IgD-negative memory B cell (primary cell): ENCODE results near the gene AKR1D1. TPM values are rescaled to one million over a fixed set of nuclear protein-coding genes. Genes with fewer than 3 reads are reported as not detected.

ENCODE experiments used
- H3K27ac Mint-ChIP-seq, 3 donors: one replicate each; pipeline ENCODE4 v1.8.0; 2020 to 2022; ENCODE audit warnings: mild to moderate bottlenecking in 3 of 3, mixed read lengths in 3 of 3, moderate library complexity in 1 of 3
- H3K27me3 Mint-ChIP-seq: one replicate; pipeline ENCODE4 v1.8.0; 2021; ENCODE audit warnings: mixed read lengths
- H3K36me3 Mint-ChIP-seq: one replicate; pipeline ENCODE4 v1.8.0; 2020; ENCODE audit warnings: mild to moderate bottlenecking, mixed read lengths
- H3K4me1 Mint-ChIP-seq, 3 donors: one replicate each; pipeline ENCODE4 v1.8.0; 2020 to 2022; ENCODE audit warnings: mixed read lengths in 3 of 3, mild to moderate bottlenecking in 1 of 3
- H3K4me3 Mint-ChIP-seq, 4 donors: one replicate each; pipeline ENCODE4 v1.8.0; 2020 to 2022; ENCODE audit warnings: mild to moderate bottlenecking in 4 of 4, mixed read lengths in 4 of 4, moderate library complexity in 3 of 4
- H3K9me3 Mint-ChIP-seq, 3 donors: one replicate each; pipeline ENCODE4 v1.8.0; 2020 to 2021; ENCODE audit warnings: mixed read lengths in 3 of 3, mild to moderate bottlenecking in 1 of 3
- polyA plus RNA-seq: library from polyadenylated mRNA; unstranded; fragments of 300-500 nt; fragmentation: Illumina TruSeq; gene quantifications from one replicate; pipeline ENCODE4 v1.2.3, GENCODE V29; 2021

AKR1D1 gene
- polyA plus RNA-seq, 1 donor from 2014 or later: not detected

GRCh38 chr7:138158739-138159528 lies 82.7 kb downstream of the AKR1D1 start:
- Mint-ChIP-seq H3K4me3 (no peak overlapping the region), H3K27me3 (peaks cover 2% of the 10 kb centered on the region), H3K36me3 (no peaks in the 10 kb centered on the region), H3K27ac (no peak overlapping the region), H3K9me3 (peaks cover 0 to under 1% (median under 1%) of the 10 kb centered on the region in 3 donors), H3K4me1 (no peaks in the 10 kb centered on the region)

GRCh38 chr7:138161600-138162081 lies 85.4 kb downstream of the AKR1D1 start:
- H3K4me3 Mint-ChIP-seq: no peak overlapping the region
- peaks cover 2% of the 10 kb centered on the region for H3K27me3 Mint-ChIP-seq
- no peak overlapping the region for H3K27ac Mint-ChIP-seq
- no peaks in the 10 kb centered on the region for H3K4me1 Mint-ChIP-seq
- H3K9me3 Mint-ChIP-seq: peaks cover 3 to 13% (median 11%) of the 10 kb centered on the region in 3 donors
- no peaks in the 10 kb centered on the region for H3K36me3 Mint-ChIP-seq

- Mint-ChIP-seq H3K4me1 (no peaks in the 10 kb centered on the region), H3K36me3 (no peaks in the 10 kb centered on the region), H3K27ac (no peak overlapping the region), H3K27me3 (no peaks in the 10 kb centered on the region), H3K4me3 (no peak overlapping the region), H3K9me3 (peaks cover 3 to 13% (median 11%) of the 10 kb centered on the region in 3 donors)
Measured at GRCh38 chr7:138162236-138162635, 86.0 kb downstream of the AKR1D1 start.

- Mint-ChIP-seq H3K27ac (no peak overlapping the region), H3K36me3 (no peaks in the 10 kb centered on the region), H3K9me3 (peaks cover 3 to 13% (median 11%) of the 10 kb centered on the region in 3 donors), H3K27me3 (no peaks in the 10 kb centered on the region), H3K4me3 (no peak overlapping the region), H3K4me1 (no peaks in the 10 kb centered on the region)
Measured at GRCh38 chr7:138163800-138164199, 87.5 kb downstream of the AKR1D1 start.

GRCh38 chr7:138164804-138165203 lies 88.5 kb downstream of the AKR1D1 start:
- Mint-ChIP-seq H3K36me3 (no peaks in the 10 kb centered on the region), H3K4me3 (no peak overlapping the region), H3K27ac (peak overlapping the region in 1 of 3 donors; percentile 23), H3K4me1 (no peaks in the 10 kb centered on the region), H3K9me3 (peaks cover 3 to 13% (median 11%) of the 10 kb centered on the region in 3 donors), H3K27me3 (peaks cover 4% of the 10 kb centered on the region)

GRCh38 chr7:138166681-138167080 lies 90.4 kb downstream of the AKR1D1 start:
- H3K27me3 Mint-ChIP-seq: peaks cover 10% of the 10 kb centered on the region
- H3K36me3 Mint-ChIP-seq: no peaks in the 10 kb centered on the region
- H3K4me1 Mint-ChIP-seq: no peaks in the 10 kb centered on the region
- no peak overlapping the region for H3K4me3 Mint-ChIP-seq
- H3K27ac Mint-ChIP-seq: no peak overlapping the region
- H3K9me3 Mint-ChIP-seq: peaks cover 3 to 13% (median 11%) of the 10 kb centered on the region in 3 donors

- no peaks in the 10 kb centered on the region for H3K36me3 Mint-ChIP-seq
- H3K27me3 Mint-ChIP-seq: peaks cover 10% of the 10 kb centered on the region
Measured at GRCh38 chr7:138167222-138167621, 91.0 kb downstream of the AKR1D1 start.

GRCh38 chr7:138167869-138168296 lies 91.6 kb downstream of the AKR1D1 start:
- Mint-ChIP-seq H3K27ac (no peak overlapping the region), H3K9me3 (peaks cover 3 to 13% (median 11%) of the 10 kb centered on the region in 3 donors), H3K4me3 (no peak overlapping the region), H3K4me1 (no peaks in the 10 kb centered on the region), H3K36me3 (no peaks in the 10 kb centered on the region), H3K27me3 (peaks cover 10% of the 10 kb centered on the region)

More at GRCh38 chr7:138167222-138167621, 91.0 kb downstream of the AKR1D1 start:
- no peak overlapping the region for H3K4me3 Mint-ChIP-seq
- H3K9me3 Mint-ChIP-seq: peaks cover 3 to 13% (median 11%) of the 10 kb centered on the region in 3 donors
- H3K4me1 Mint-ChIP-seq: no peaks in the 10 kb centered on the region
- H3K27ac Mint-ChIP-seq: no peak overlapping the region

Other genes with a start within 250 kb of the AKR1D1 start
- gene DGKI, start 229.5 kb upstream of the AKR1D1 start, polyA plus RNA-seq: not detected
- 4.9 TPM for gene CREB3L2, start 74.4 kb upstream of the AKR1D1 start, polyA plus RNA-seq